KMS-11 (cell line): ENCODE measurements around the gene UBASH3B.

Experiments used
- H2AFZ ChIP-seq: fragments of 200-600 bp; sonication (generic); 2 replicates; pipeline ENCODE4 v1.6.1; 2016; ENCODE audit warnings: antibody characterized with exemption, mixed run types, low read depth
- H3K27ac ChIP-seq: fragments of 200-600 bp; sonication (generic); 2 replicates; pipeline ENCODE4 v1.6.1; 2016; ENCODE audit warnings: mild to moderate bottlenecking, mixed run types
- H3K27me3 ChIP-seq: fragments of 200-600 bp; sonication (generic); 2 replicates; pipeline ENCODE4 v1.6.1; 2017; ENCODE audit warnings: mild to moderate bottlenecking, low read depth, mixed run types, moderate library complexity; ENCODE audit not compliant: insufficient read depth
- H3K36me3 ChIP-seq: fragments of 200-600 bp; sonication (generic); 2 replicates; pipeline ENCODE4 v1.6.1; 2017; ENCODE audit warnings: mild to moderate bottlenecking, mixed run types; ENCODE audit not compliant: insufficient read depth
- H3K4me1 ChIP-seq: fragments of 200-600 bp; sonication (generic); 2 replicates; pipeline ENCODE4 v1.6.1; 2016; ENCODE audit warnings: mild to moderate bottlenecking, low read depth, mixed run types; ENCODE audit not compliant: poor library complexity, severe bottlenecking
- H3K4me2 ChIP-seq: fragments of 200-600 bp; sonication (generic); 2 replicates; pipeline ENCODE4 v1.7.0; 2016; ENCODE audit warnings: mild to moderate bottlenecking, mixed run types
- H3K4me3 ChIP-seq: fragments of 200-600 bp; sonication (generic); IDR thresholded peaks from 2 replicates; pipeline ENCODE4 v1.6.1; 2017; ENCODE audit warnings: low read depth, low read length, mixed read lengths; ENCODE audit not compliant: insufficient read depth
- H3K79me2 ChIP-seq: fragments of 200-600 bp; sonication (generic); 2 replicates; pipeline ENCODE4 v1.6.1; 2016; ENCODE audit warnings: low read depth, mixed run types; ENCODE audit not compliant: insufficient read depth
- H3K9ac ChIP-seq: fragments of 200-600 bp; sonication (generic); 2 replicates; pipeline ENCODE4 v1.6.1; 2016; ENCODE audit warnings: mild to moderate bottlenecking, mixed run types
- H4K20me1 ChIP-seq: fragments of 200-600 bp; sonication (generic); 2 replicates; pipeline ENCODE4 v1.6.1; 2016; ENCODE audit warnings: mild to moderate bottlenecking, mixed run types; ENCODE audit not compliant: insufficient read depth
- TF ChIP-seq, protein P1 (sequence below): fragments of 200-600 bp; sonication (generic); conservative IDR thresholded peaks from 2 replicates; pipeline ENCODE4 v1.6.1; 2017; ENCODE audit warnings: low read depth, mild to moderate bottlenecking, antibody characterized with exemption, low read length, moderate library complexity, mixed read lengths

Gene UBASH3B

DNA sequence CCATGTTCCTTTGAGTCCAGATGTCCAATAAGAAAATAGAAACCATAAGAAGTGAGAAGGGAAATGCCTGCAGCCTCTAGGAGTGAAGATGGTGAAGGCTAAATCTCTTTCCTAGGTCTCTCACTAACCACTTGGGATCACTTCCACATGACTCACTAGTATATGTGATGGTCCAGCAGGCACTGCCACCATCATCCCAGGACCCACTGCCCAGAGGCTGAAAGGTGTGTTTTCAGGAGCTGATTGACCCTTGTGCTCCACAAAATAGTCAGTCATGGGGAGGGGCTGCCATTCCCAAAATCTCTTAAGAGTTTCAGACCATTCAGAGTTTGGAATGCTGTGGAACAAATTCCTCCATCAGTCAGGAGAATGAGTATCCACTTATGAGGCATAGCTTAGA, 22.9 kb downstream of the UBASH3B start:
- H2AFZ ChIP-seq = no peak overlapping the region
- no peaks in the 10 kb centered on the region for H3K4me1 ChIP-seq
- TF ChIP-seq, protein P1, sequence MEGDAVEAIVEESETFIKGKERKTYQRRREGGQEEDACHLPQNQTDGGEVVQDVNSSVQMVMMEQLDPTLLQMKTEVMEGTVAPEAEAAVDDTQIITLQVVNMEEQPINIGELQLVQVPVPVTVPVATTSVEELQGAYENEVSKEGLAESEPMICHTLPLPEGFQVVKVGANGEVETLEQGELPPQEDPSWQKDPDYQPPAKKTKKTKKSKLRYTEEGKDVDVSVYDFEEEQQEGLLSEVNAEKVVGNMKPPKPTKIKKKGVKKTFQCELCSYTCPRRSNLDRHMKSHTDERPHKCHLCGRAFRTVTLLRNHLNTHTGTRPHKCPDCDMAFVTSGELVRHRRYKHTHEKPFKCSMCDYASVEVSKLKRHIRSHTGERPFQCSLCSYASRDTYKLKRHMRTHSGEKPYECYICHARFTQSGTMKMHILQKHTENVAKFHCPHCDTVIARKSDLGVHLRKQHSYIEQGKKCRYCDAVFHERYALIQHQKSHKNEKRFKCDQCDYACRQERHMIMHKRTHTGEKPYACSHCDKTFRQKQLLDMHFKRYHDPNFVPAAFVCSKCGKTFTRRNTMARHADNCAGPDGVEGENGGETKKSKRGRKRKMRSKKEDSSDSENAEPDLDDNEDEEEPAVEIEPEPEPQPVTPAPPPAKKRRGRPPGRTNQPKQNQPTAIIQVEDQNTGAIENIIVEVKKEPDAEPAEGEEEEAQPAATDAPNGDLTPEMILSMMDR = no peak
- no peak overlapping the region for H3K4me2 ChIP-seq
- no peaks in the 10 kb centered on the region for H3K36me3 ChIP-seq
- H4K20me1 ChIP-seq = no peaks in the 10 kb centered on the region
- H3K27me3 ChIP-seq = no peaks in the 10 kb centered on the region
- H3K9ac ChIP-seq = no peak overlapping the region
- H3K27ac ChIP-seq = no peak overlapping the region
- no peak overlapping the region for H3K4me3 ChIP-seq
- H3K79me2 ChIP-seq = no peaks in the 10 kb centered on the region

GRCh38 chr11:122679466-122679865, 23.9 kb downstream of the UBASH3B start:
- Histone ChIP-seq H4K20me1 (no peaks in the 10 kb centered on the region), H3K27me3 (no peaks in the 10 kb centered on the region), H3K36me3 (no peaks in the 10 kb centered on the region), H3K79me2 (no peaks in the 10 kb centered on the region), H2AFZ (no peak overlapping the region), H3K4me3 (no peak overlapping the region), H3K9ac (no peak overlapping the region), H3K4me2 (no peak overlapping the region), H3K27ac (no peak overlapping the region), H3K4me1 (no peaks in the 10 kb centered on the region)
- TF ChIP-seq, protein P1 = no peak

DNA sequence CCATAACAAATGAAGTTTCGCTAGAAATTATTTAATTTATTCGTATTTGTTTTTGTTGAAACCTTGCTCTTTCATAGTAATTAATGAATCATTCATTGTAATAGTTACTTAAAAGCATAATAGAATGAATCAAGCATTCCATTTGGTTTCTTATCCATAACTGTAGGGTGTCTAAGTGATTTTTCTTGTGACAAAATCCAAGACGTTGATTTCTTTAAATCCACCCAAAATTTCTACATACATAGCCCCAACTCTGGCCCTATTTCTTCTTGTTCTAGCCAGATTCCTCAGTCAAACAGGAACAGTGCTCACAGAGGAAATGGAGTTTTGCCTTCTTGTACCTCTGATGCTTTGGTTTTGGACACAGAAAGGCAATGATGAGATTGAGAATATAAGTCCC, 25.5 kb downstream of the UBASH3B start:
- Histone ChIP-seq H3K4me3 (no peak overlapping the region), H3K4me1 (no peaks in the 10 kb centered on the region), H4K20me1 (no peaks in the 10 kb centered on the region), H3K9ac (no peak overlapping the region), H3K27ac (no peak overlapping the region), H3K4me2 (no peak overlapping the region), H3K27me3 (no peaks in the 10 kb centered on the region), H3K79me2 (no peaks in the 10 kb centered on the region), H2AFZ (no peak overlapping the region), H3K36me3 (no peaks in the 10 kb centered on the region)
- TF ChIP-seq, protein P1 = no peak

DNA sequence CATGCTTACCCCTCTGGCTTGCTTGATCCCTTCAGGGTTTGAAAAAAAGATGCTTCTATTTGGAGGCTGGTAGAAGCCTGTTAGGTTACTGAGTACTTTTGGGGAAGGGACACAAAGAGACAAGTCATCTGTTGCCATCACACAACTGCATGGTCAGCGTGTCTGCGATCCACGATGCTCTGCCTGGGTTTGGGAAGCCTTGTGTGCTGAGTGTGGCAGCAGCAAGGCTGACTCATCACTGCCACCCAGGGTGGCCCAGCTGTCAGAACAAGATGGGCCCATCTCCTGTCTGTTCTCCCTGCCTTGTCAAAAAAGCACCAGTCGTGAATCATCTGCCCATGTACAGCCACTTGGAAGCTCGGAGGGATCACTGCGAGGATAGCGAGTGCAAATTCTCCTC, 26.2 kb downstream of the UBASH3B start:
- H3K36me3 ChIP-seq = no peaks in the 10 kb centered on the region
- H3K79me2 ChIP-seq = no peaks in the 10 kb centered on the region
- H3K27ac ChIP-seq = no peak overlapping the region
- H3K4me2 ChIP-seq = no peak overlapping the region
- TF ChIP-seq, protein P1 = no peak
- no peaks in the 10 kb centered on the region for H3K27me3 ChIP-seq
- no peak overlapping the region for H3K4me3 ChIP-seq
- no peaks in the 10 kb centered on the region for H3K4me1 ChIP-seq
- no peaks in the 10 kb centered on the region for H4K20me1 ChIP-seq
- no peak overlapping the region for H3K9ac ChIP-seq
- no peak overlapping the region for H2AFZ ChIP-seq

DNA sequence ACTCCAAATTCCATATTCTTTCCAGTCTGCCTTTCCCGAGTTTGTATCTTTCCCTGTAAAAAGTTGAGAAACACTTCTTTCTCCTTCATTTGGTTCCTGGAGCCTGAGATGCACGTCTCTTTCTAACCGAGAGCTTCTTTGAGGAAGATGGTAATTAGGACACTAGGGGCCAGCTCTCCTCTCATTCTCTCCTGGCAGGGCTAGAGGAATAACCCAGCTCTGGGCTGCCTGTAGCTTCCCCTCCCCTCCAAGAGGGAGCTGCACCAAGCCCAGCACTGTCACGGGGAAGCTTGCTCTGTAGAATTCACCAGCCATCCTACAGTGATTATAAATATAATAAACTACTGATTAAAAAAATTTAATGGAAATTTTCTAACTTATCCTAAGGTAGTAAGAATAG, 26.9 kb downstream of the UBASH3B start:
- Histone ChIP-seq H3K4me2 (no peak overlapping the region), H3K4me1 (no peaks in the 10 kb centered on the region), H3K36me3 (no peaks in the 10 kb centered on the region), H3K79me2 (no peaks in the 10 kb centered on the region), H3K27me3 (no peaks in the 10 kb centered on the region), H4K20me1 (no peaks in the 10 kb centered on the region), H3K4me3 (no peak overlapping the region), H3K27ac (no peak overlapping the region), H2AFZ (no peak overlapping the region), H3K9ac (no peak overlapping the region)
- TF ChIP-seq, protein P1 = no peak
